ENCODE measurements around the gene MRPL10.

DNA sequence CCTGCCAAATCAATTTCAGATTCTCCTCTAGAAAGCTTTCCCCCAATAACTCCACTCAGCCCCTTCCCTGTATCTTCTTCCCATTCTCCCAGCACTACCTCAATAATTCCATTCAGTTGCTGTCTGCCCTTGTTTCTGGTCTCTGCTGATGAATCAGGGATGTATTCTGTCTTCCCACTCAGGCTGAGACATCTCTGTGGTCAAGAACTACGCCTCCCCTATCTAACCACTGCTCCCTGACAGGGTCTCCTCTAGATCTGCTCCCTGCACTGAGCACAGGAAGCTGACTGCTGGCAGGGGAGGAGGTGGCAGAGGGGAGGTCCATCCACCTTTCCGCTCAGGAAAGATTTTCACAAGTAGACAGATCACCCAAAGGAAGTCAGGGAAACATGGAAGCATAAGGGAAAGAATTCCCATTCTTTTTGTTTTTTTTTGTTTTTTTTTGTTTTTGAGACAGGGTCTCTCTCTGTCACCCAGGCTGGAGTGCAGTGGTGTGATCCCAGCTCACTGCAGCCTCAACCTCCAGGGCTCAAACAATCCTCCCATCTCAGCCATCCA is 47.8 kb upstream of the MRPL10 start:
- TF ChIP-seq CTCF (IDR thresholded peaks at IDR 0.05) (no peak), EZH2phosphoT487 (IDR thresholded peaks at IDR 0.05) (no peak), EZH2 (IDR thresholded peaks at IDR 0.05) (no peak)

Measured in neural progenitor cell (in vitro differentiated cells).